SU-DHL-6 (cell line): ENCODE results near the gene TNFRSF12A.

ENCODE experiments used
- H2AFZ ChIP-seq: fragments of 200-600 bp; sonication (generic); 2 replicates; pipeline ENCODE4 v1.6.1; 2014; ENCODE audit warnings: low read depth, mild to moderate bottlenecking, moderate library complexity, mixed read lengths, antibody characterized with exemption, low read length; ENCODE audit not compliant: severe bottlenecking
- H3F3A ChIP-seq: fragments of 200-600 bp; shearing (Covaris generic); 2 replicates; pipeline ENCODE4 v1.6.0; 2016; ENCODE audit warnings: antibody characterized with exemption, mild to moderate bottlenecking; ENCODE audit not compliant: insufficient read depth
- H3K27ac ChIP-seq: fragments of 200-600 bp; sonication (generic); 2 replicates; pipeline ENCODE4 v1.5.1; 2016; ENCODE audit warnings: low read depth, mild to moderate bottlenecking, low read length, moderate library complexity, mixed read lengths
- H3K27me3 ChIP-seq: fragments of 200-600 bp; sonication (generic), shearing (Covaris generic); 2 replicates; pipeline ENCODE4 v1.6.0; 2014; ENCODE audit warnings: mild to moderate bottlenecking, low read length
- H3K36me3 ChIP-seq: fragments of 200-600 bp; sonication (generic); 2 replicates; pipeline ENCODE4 v1.6.1; 2014; ENCODE audit warnings: mild to moderate bottlenecking, low read length, mixed read lengths
- H3K4me2 ChIP-seq: fragments of 300-600, 200-600 bp; shearing (Covaris generic), sonication (generic); 2 replicates; pipeline ENCODE4 v1.6.0; 2014; ENCODE audit warnings: low read length, low read depth, mild to moderate bottlenecking; ENCODE audit not compliant: poor library complexity, severe bottlenecking
- H3K4me3 ChIP-seq: fragments of 200-600 bp; sonication (generic); 2 replicates; pipeline ENCODE4 v1.5.1; 2014; ENCODE audit warnings: antibody characterized with exemption, low read length, mild to moderate bottlenecking, mixed read lengths; ENCODE audit not compliant: insufficient read depth, poor library complexity, severe bottlenecking
- H3K79me2 ChIP-seq: fragments of 200-600 bp; sonication (generic); 2 replicates; pipeline ENCODE4 v1.6.1; 2014; ENCODE audit warnings: mild to moderate bottlenecking, low read length, moderate library complexity; ENCODE audit not compliant: insufficient read depth
- H3K9ac ChIP-seq: fragments of 200-600 bp; sonication (generic); 2 replicates; pipeline ENCODE4 v1.7.0; 2014; ENCODE audit warnings: mild to moderate bottlenecking, low read length
- H3K9me2 ChIP-seq: fragments of 200-600 bp; sonication (generic); replicated peaks from 2 replicates; pipeline ENCODE4 v1.6.1; 2014; ENCODE audit warnings: low read length; ENCODE audit not compliant: insufficient read depth
- H3K9me3 ChIP-seq: fragments of 200-600 bp; sonication (generic); 2 replicates; pipeline ENCODE4 v1.6.1; 2014; ENCODE audit warnings: low read length, mixed read lengths; ENCODE audit not compliant: insufficient read depth
- H4K20me1 ChIP-seq: fragments of 200-600 bp; sonication (generic); 2 replicates; pipeline ENCODE4 v1.6.1; 2014; ENCODE audit warnings: low read depth, mild to moderate bottlenecking, antibody characterized with exemption, low read length, moderate library complexity, mixed read lengths
- EZH2phosphoT487 ChIP-seq: fragments of 200-600 bp; sonication (generic), shearing (Covaris generic); conservative IDR thresholded peaks from 2 replicates; pipeline ENCODE4 v1.6.1; 2018; ENCODE audit warnings: mild to moderate bottlenecking, antibody characterized with exemption, low read length, moderate library complexity, mixed read lengths
- TF ChIP-seq, protein P1 (sequence below): fragments of 200-600 bp; sonication (generic); IDR thresholded peaks from one replicate; pipeline ENCODE4 v1.5.1; 2017; ENCODE audit warnings: antibody characterized with exemption, mild to moderate bottlenecking, low read length, moderate library complexity; ENCODE audit not compliant: insufficient read depth, poor library complexity, severe bottlenecking

TNFRSF12A gene

DNA sequence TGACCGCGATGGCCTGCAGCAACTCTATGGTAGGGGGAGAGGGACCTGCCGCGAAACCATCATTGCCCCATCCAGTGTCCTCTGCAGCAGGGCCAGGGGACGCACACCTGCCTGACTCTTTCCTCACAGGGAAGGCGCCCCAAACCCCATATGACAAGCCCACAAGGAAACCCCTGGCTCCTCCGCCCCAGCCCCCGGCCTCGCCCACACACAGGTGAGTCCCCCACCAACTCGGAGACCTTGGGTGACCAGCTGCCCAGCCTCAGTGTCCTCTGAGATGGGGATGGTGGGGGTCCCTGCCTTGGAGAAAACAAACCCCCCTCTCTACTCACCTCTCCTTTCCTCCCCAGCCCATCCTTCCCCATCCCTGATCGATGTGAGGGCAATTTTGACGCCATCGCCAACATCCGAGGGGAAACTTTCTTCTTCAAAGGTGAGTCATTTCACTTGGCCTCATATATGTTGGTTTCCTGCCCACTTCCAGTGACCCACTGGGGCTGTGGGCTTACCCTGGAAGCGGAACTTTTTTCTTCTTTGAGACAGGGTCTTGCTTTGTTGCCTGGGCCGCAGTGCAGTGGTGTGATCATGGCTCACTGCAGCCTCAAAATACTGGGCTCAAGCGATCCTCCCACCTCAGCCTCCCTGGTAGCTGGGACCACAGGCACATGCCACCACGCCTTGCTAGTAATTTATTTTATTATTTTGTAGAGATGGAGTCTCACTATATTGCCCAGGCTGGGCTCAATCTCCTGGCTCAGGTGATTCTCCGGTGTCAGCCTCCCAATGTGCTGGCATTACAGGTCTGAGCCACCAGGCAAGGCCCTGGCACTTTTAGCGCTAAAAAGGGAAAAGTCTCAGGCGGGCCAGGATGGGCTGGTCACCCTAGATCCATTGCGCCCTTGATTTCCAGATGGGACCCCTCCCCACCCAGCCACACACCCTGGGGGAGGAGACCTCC is 37.3 kb downstream of the TNFRSF12A start:
- no peaks in the 10 kb centered on the region for H3K27me3 ChIP-seq
- H3K27ac ChIP-seq = no peak overlapping the region
- no peaks in the 10 kb centered on the region for H3K9me2 ChIP-seq
- H3K4me2 ChIP-seq = peak overlapping the region; percentile 57
- H3K36me3 ChIP-seq = no peaks in the 10 kb centered on the region
- no peaks in the 10 kb centered on the region for H3K79me2 ChIP-seq
- no peak for TF ChIP-seq EZH2phosphoT487
- TF ChIP-seq, protein P1, sequence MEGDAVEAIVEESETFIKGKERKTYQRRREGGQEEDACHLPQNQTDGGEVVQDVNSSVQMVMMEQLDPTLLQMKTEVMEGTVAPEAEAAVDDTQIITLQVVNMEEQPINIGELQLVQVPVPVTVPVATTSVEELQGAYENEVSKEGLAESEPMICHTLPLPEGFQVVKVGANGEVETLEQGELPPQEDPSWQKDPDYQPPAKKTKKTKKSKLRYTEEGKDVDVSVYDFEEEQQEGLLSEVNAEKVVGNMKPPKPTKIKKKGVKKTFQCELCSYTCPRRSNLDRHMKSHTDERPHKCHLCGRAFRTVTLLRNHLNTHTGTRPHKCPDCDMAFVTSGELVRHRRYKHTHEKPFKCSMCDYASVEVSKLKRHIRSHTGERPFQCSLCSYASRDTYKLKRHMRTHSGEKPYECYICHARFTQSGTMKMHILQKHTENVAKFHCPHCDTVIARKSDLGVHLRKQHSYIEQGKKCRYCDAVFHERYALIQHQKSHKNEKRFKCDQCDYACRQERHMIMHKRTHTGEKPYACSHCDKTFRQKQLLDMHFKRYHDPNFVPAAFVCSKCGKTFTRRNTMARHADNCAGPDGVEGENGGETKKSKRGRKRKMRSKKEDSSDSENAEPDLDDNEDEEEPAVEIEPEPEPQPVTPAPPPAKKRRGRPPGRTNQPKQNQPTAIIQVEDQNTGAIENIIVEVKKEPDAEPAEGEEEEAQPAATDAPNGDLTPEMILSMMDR = no peak
- 0 out of 2 replicates have a peak, but pooled peaks cover 4% of the 10 kb centered on the region for H3F3A ChIP-seq
- no peaks in the 10 kb centered on the region for H4K20me1 ChIP-seq
- peak overlapping the region; percentile 96; the same call in 1 of the 2 replicates for H3K9ac ChIP-seq
- peak overlapping the region; percentile 81 for H3K4me3 ChIP-seq
- H2AFZ ChIP-seq = no peak overlapping the region
- H3K9me3 ChIP-seq = no peaks in the 10 kb centered on the region

DNA sequence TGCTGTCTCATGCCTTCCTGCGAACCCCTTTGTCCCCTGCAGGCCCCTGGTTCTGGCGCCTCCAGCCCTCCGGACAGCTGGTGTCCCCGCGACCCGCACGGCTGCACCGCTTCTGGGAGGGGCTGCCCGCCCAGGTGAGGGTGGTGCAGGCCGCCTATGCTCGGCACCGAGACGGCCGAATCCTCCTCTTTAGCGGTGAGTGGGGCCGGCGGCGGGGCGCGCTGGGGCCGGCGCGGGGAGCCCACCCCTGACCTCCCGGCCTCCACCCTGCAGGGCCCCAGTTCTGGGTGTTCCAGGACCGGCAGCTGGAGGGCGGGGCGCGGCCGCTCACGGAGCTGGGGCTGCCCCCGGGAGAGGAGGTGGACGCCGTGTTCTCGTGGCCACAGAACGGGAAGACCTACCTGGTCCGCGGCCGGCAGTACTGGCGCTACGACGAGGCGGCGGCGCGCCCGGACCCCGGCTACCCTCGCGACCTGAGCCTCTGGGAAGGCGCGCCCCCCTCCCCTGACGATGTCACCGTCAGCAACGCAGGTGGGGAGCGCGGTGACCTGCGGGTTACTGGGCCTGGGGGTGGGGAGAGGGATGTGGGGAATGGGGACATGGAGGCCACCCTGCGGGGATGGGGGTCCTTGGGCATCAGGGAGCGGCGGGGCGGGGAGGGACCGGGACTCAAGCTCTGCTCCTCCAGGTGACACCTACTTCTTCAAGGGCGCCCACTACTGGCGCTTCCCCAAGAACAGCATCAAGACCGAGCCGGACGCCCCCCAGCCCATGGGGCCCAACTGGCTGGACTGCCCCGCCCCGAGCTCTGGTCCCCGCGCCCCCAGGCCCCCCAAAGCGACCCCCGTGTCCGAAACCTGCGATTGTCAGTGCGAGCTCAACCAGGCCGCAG is 38.2 kb downstream of the TNFRSF12A start:
- no peaks in the 10 kb centered on the region for H3K79me2 ChIP-seq
- TF ChIP-seq, protein P1 = no peak
- no peak for TF ChIP-seq EZH2phosphoT487
- peak overlapping the region; percentile 49 for H2AFZ ChIP-seq
- peak overlapping the region; percentile 49; the same call in 1 of the 2 replicates for H3K27ac ChIP-seq
- no peaks in the 10 kb centered on the region for H4K20me1 ChIP-seq
- H3K4me3 ChIP-seq = peak overlapping the region; percentile 81
- H3K9me2 ChIP-seq = no peaks in the 10 kb centered on the region
- no peaks in the 10 kb centered on the region for H3K36me3 ChIP-seq
- H3F3A ChIP-seq = 0 out of 2 replicates have a peak, but pooled peaks cover 4% of the 10 kb centered on the region
- no peaks in the 10 kb centered on the region for H3K9me3 ChIP-seq
- H3K27me3 ChIP-seq = no peaks in the 10 kb centered on the region
- H3K4me2 ChIP-seq = peak overlapping the region; percentile 57
- H3K9ac ChIP-seq = peak overlapping the region; percentile 96

DNA sequence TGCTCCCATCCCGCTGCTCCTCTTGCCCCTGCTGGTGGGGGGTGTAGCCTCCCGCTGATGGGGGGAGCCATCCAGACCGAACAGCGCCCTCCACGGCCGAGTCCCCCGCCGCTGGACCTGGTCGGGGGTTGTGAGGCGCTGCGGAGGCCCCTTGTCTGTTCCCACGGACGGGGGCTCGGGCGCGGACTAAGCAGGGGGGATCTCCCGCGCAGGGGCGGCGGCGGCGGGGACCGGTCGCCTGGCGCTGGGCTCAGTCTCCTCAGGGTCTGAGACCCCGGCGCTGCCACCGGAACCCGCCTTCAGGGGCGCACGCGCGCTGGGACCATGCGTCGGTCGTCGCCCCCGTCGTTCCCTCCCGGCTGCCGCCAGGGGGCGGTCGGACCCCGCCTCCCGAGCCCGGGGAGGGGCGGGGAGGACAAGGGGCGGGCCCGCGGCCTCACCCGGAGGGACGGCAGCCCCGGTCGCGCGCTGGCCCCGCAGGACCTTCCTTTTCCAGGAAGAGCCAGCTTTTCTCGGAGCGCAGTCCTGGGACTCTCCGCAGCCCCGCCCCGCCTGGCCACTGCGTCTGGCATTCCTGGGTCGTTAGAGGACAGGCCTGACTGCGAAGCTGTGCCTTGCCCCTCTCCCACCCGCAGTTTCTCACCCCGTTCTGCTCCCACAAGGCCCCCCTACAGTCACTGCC is 39.0 kb downstream of the TNFRSF12A start:
- TF ChIP-seq, protein P1 = peak; percentile 67
- TF ChIP-seq EZH2phosphoT487 = no peak
- peak overlapping the region; percentile 49; the same call in 1 of the 2 replicates for H3K27ac ChIP-seq
- peak overlapping the region; percentile 81 for H3K4me3 ChIP-seq
- peak overlapping the region; percentile 57 for H3K4me2 ChIP-seq
- no peaks in the 10 kb centered on the region for H3K9me3 ChIP-seq
- H2AFZ ChIP-seq = peak overlapping the region; percentile 49
- no peaks in the 10 kb centered on the region for H4K20me1 ChIP-seq
- no peaks in the 10 kb centered on the region for H3K36me3 ChIP-seq
- H3K79me2 ChIP-seq = no peaks in the 10 kb centered on the region
- H3K9ac ChIP-seq = peak overlapping the region; percentile 96
- H3F3A ChIP-seq = 0 out of 2 replicates have a peak, but pooled peaks cover 4% of the 10 kb centered on the region
- H3K27me3 ChIP-seq = no peaks in the 10 kb centered on the region
- H3K9me2 ChIP-seq = no peaks in the 10 kb centered on the region
